H1 (cell line): Measurements from ENCODE around the gene MCEE. TPM values are rescaled to one million over a fixed set of nuclear protein-coding genes. Genes with fewer than 3 reads are reported as not detected.

Experiments
- CTCF ChIA-PET: fragments of 300-600 bp; sonication (Branson Sonifier 250); formaldehyde crosslinking; loops from one replicate; lab custom pipeline; 2021; ENCODE audit not compliant: partially characterized antibody; lab: Charles Lee
- POLR2A ChIA-PET: fragments of 300-600 bp; sonication (Branson Sonifier 250); formaldehyde crosslinking; loops from one replicate; lab custom pipeline; 2021; ENCODE audit warnings: inconsistent platforms; ENCODE audit not compliant: partially characterized antibody; lab: Charles Lee
- DNase-seq, 2 experiments: peaks; one replicate each; pipeline versions ENCODE4 v3.0.0 to v3.0.0-alpha.2; 2010 to 2022; ENCODE audit warnings: low spot score in 2 of 2, low read depth in 1 of 2, mixed read lengths in 1 of 2
- FAIRE-seq: peaks from 2 replicates; lab custom pipeline; 2011; peaks lifted over from hg19 to GRCh38; lab: Jason Lieb, UNC
- H2AFZ ChIP-seq: 2 replicates; pipeline ENCODE4 v1.8.1; 2012; ENCODE audit warnings: low read length, inconsistent platforms
- H2AK5ac ChIP-seq: 2 replicates; pipeline ENCODE4 v1.6.1; 2013; ENCODE audit warnings: low read depth, low read length
- H2BK120ac ChIP-seq: replicated peaks from 2 replicates; pipeline ENCODE3; 2013; ENCODE audit warnings: low read depth, low read length, inconsistent platforms
- H2BK12ac ChIP-seq: 2 replicates; pipeline ENCODE4 v1.6.1; 2013; ENCODE audit warnings: low read depth, low read length
- H2BK15ac ChIP-seq: 2 replicates; pipeline ENCODE4 v1.6.1; 2013; ENCODE audit warnings: low read length
- H2BK20ac ChIP-seq: 2 replicates; pipeline ENCODE4 v1.6.1; 2013; ENCODE audit warnings: low read length
- H2BK5ac ChIP-seq: 2 replicates; pipeline ENCODE4 v1.6.1; 2013; ENCODE audit warnings: low read depth, low read length
- H3K14ac ChIP-seq: 2 replicates; pipeline ENCODE4 v1.6.1; 2013; ENCODE audit warnings: inconsistent platforms; ENCODE audit not compliant: insufficient read length
- H3K18ac ChIP-seq: 2 replicates; pipeline ENCODE4 v1.6.1; 2013; ENCODE audit warnings: low read length; ENCODE audit errors: extremely low read depth
- H3K23ac ChIP-seq: 2 replicates; pipeline ENCODE4 v1.6.1; 2013; ENCODE audit warnings: inconsistent platforms; ENCODE audit not compliant: insufficient read length
- H3K23me2 ChIP-seq: 2 replicates; pipeline ENCODE4 v1.6.1; 2013; ENCODE audit warnings: low read depth, low read length
- H3K27ac ChIP-seq: 2 replicates; pipeline ENCODE4 v1.6.1; 2011; ENCODE audit warnings: low read depth, low read length, inconsistent platforms
- H3K27me3 ChIP-seq, 4 experiments: replicated peaks in 1 of 4; 1 replicate in 1 of 4; 2 replicates in 3 of 4; pipeline versions ENCODE4 v1.6.1 to v1.8.1; 2011 to 2013; ENCODE audit warnings: low read length in 3 of 4, mild to moderate bottlenecking in 3 of 4, inconsistent platforms in 2 of 4, mixed read lengths in 2 of 4, moderate library complexity in 1 of 4; ENCODE audit not compliant: control insufficient read depth in 3 of 4, insufficient read depth in 3 of 4; ENCODE audit errors: extremely low read depth in 1 of 4
- H3K36me3 ChIP-seq, 4 experiments: 2 replicates each; pipeline versions ENCODE4 v1.6.1 to v1.8.1; 2011 to 2013; ENCODE audit warnings: mild to moderate bottlenecking in 4 of 4, low read length in 3 of 4, moderate library complexity in 2 of 4, control low read depth in 1 of 4, inconsistent platforms in 1 of 4; ENCODE audit not compliant: insufficient read depth in 4 of 4, control insufficient read depth in 2 of 4
- H3K4ac ChIP-seq: replicated peaks from 2 replicates; pipeline ENCODE3; 2013; ENCODE audit warnings: low read length, low read depth, mixed read lengths, inconsistent platforms; ENCODE audit not compliant: insufficient read length
- H3K4me1 ChIP-seq, 4 experiments: replicated peaks in 1 of 4; 1 replicate in 1 of 4; 2 replicates in 3 of 4; pipeline versions ENCODE4 v1.6.1 to v1.8.1; 2011 to 2013; ENCODE audit warnings: low read length in 3 of 4, inconsistent platforms in 2 of 4, mixed read lengths in 1 of 4; ENCODE audit not compliant: insufficient read depth in 4 of 4, control insufficient read depth in 3 of 4
- H3K4me2 ChIP-seq, 2 experiments: 2 replicates each; pipeline versions ENCODE4 v1.6.1 to v1.8.1; 2011 to 2013; ENCODE audit warnings: low read depth in 2 of 2, low read length in 2 of 2, control low read depth in 1 of 2, inconsistent platforms in 1 of 2, mild to moderate bottlenecking in 1 of 2; ENCODE audit not compliant: insufficient read depth in 1 of 2
- H3K4me3 ChIP-seq, 4 experiments: fragments of 200-600, 300-600 bp in 1 of 4; sonication (generic), shearing (Covaris generic), sonication (Bioruptor Twin) in 1 of 4; 2 replicates each; pipeline versions ENCODE4 v1.5.1 to v1.8.1; 2011 to 2016; ENCODE audit warnings: low read length in 4 of 4, low read depth in 3 of 4, control low read depth in 2 of 4, inconsistent platforms in 2 of 4, mild to moderate bottlenecking in 2 of 4, mixed read lengths in 1 of 4, moderate library complexity in 1 of 4; ENCODE audit not compliant: insufficient read depth in 2 of 4; ENCODE audit errors: extremely low read depth in 1 of 4
- H3K56ac ChIP-seq: replicated peaks from 2 replicates; pipeline ENCODE3; 2013; ENCODE audit warnings: low read depth, mild to moderate bottlenecking, mixed read lengths, low read length, inconsistent platforms; ENCODE audit not compliant: insufficient read length
- H3K79me1 ChIP-seq: 2 replicates; pipeline ENCODE4 v1.6.1; 2013; ENCODE audit warnings: low read depth, low read length, control low read depth
- H3K79me2 ChIP-seq, 2 experiments: 2 replicates each; pipeline versions ENCODE4 v1.6.1 to v1.8.1; 2012 to 2013; ENCODE audit warnings: low read length in 2 of 2, mild to moderate bottlenecking in 2 of 2, inconsistent platforms in 1 of 2; ENCODE audit not compliant: insufficient read depth in 2 of 2, control insufficient read depth in 1 of 2
- H3K9ac ChIP-seq, 4 experiments: replicated peaks in 1 of 4; 1 replicate in 1 of 4; 2 replicates in 3 of 4; pipeline versions ENCODE4 v1.6.1 to v1.8.1; 2011 to 2013; ENCODE audit warnings: low read depth in 3 of 4, low read length in 3 of 4, control low read depth in 2 of 4, mild to moderate bottlenecking in 2 of 4, moderate library complexity in 2 of 4, inconsistent platforms in 1 of 4; ENCODE audit errors: extremely low read depth in 1 of 4
- H3K9me3 ChIP-seq, 2 experiments: 2 replicates each; pipeline versions ENCODE4 v1.6.1 to v1.8.1; 2012 to 2013; ENCODE audit warnings: mild to moderate bottlenecking in 2 of 2, moderate library complexity in 2 of 2, control low read depth in 1 of 2, inconsistent platforms in 1 of 2, low read depth in 1 of 2, low read length in 1 of 2, mixed read lengths in 1 of 2; ENCODE audit not compliant: insufficient read depth in 2 of 2
- H4K20me1 ChIP-seq, 2 experiments: replicated peaks in 1 of 2; 2 replicates each; pipeline versions ENCODE3 to v1.8.1; 2011 to 2013; ENCODE audit warnings: inconsistent platforms in 2 of 2, low read length in 2 of 2, mild to moderate bottlenecking in 1 of 2; ENCODE audit not compliant: insufficient read depth in 2 of 2, control insufficient read depth in 1 of 2
- H4K5ac ChIP-seq: 2 replicates; pipeline ENCODE4 v1.6.1; 2013; ENCODE audit warnings: low read length, low read depth, mixed read lengths, inconsistent platforms; ENCODE audit not compliant: insufficient read length
- H4K8ac ChIP-seq: 2 replicates; pipeline ENCODE4 v1.8.0; 2013; ENCODE audit warnings: mild to moderate bottlenecking, moderate library complexity, low read length, inconsistent platforms; ENCODE audit not compliant: insufficient read depth; ENCODE audit errors: extremely low read depth
- H4K91ac ChIP-seq: replicated peaks from 2 replicates; pipeline ENCODE3; 2013; ENCODE audit warnings: low read length, mixed read lengths, inconsistent platforms; ENCODE audit not compliant: insufficient read length
- ASH2L ChIP-seq: fragments of 200-600, 300-600 bp; sonication (generic); IDR thresholded peaks from one replicate; pipeline ENCODE4 v1.7.1; 2017; ENCODE audit warnings: low read length
- CBX5 ChIP-seq: fragments of 300-800, 300-1000 bp; sonication (generic); IDR thresholded peaks from 2 replicates; pipeline ENCODE4 v1.7.1; 2016; ENCODE audit warnings: antibody characterized with exemption, low read length, low read depth
- CTBP2 ChIP-seq: IDR thresholded peaks from 2 replicates; pipeline ENCODE4 v1.7.0; 2011; ENCODE audit warnings: borderline replicate concordance, mild to moderate bottlenecking, moderate library complexity, mixed read lengths, low read length; ENCODE audit not compliant: insufficient read depth, insufficient read length
- EGR1 ChIP-seq: IDR thresholded peaks from 2 replicates; pipeline ENCODE4 v1.6.1; 2011; ENCODE audit warnings: low read depth, low read length, borderline replicate concordance
- GABPA ChIP-seq: IDR thresholded peaks from 2 replicates; pipeline ENCODE4 v1.6.1; 2011; ENCODE audit warnings: mild to moderate bottlenecking, low read length, moderate library complexity, borderline replicate concordance; ENCODE audit not compliant: insufficient read depth
- HDAC2 ChIP-seq, 2 experiments: fragments of 300-600 bp in 1 of 2; sonication (generic) in 1 of 2; IDR thresholded peaks; 2 replicates each; pipeline ENCODE4 v1.6.1; 2011 to 2012; ENCODE audit warnings: low read depth in 2 of 2, low read length in 2 of 2, mild to moderate bottlenecking in 2 of 2, moderate library complexity in 2 of 2, borderline replicate concordance in 1 of 2, inconsistent platforms in 1 of 2
- HDAC6 ChIP-seq: IDR thresholded peaks from one replicate; pipeline ENCODE4 v1.7.1; 2012; ENCODE audit warnings: low read depth, mild to moderate bottlenecking, inconsistent platforms, low read length, moderate library complexity
- JUN ChIP-seq: IDR thresholded peaks from 2 replicates; pipeline ENCODE4 v1.6.1; 2011; ENCODE audit warnings: low read depth, mild to moderate bottlenecking, improper control_type of control experiment, low read length
- RAD21 ChIP-seq, 2 experiments: IDR thresholded peaks in 1 of 2; conservative IDR thresholded peaks in 1 of 2; 2 replicates each; pipeline ENCODE4 v1.6.1; 2011; ENCODE audit warnings: low read depth in 2 of 2, low read length in 2 of 2, improper control_type of control experiment in 1 of 2, inconsistent platforms in 1 of 2, mild to moderate bottlenecking in 1 of 2, moderate library complexity in 1 of 2
- RBBP5 ChIP-seq: IDR thresholded peaks from 2 replicates; pipeline ENCODE4 v1.7.1; 2012; ENCODE audit warnings: low read depth, mild to moderate bottlenecking, inconsistent platforms, low read length, moderate library complexity, borderline replicate concordance
- RFX5 ChIP-seq: IDR thresholded peaks from 2 replicates; pipeline ENCODE4 v1.6.1; 2011; ENCODE audit warnings: low read depth, low read length, improper control_type of control experiment, borderline replicate concordance
- SRF ChIP-seq: IDR thresholded peaks from 2 replicates; pipeline ENCODE4 v1.6.1; 2011; ENCODE audit warnings: mild to moderate bottlenecking, low read depth, low read length, moderate library complexity
- WGBS, 2 experiments: shearing (Covaris generic) in 1 of 2; methylation state at CpG; one replicate each; pipeline versions ENCODE4 v1.1.6 to v1.1.7; 2013 to 2015; ENCODE audit warnings: low lambda C conversion rate in 2 of 2, mixed read lengths in 2 of 2, inconsistent platforms in 1 of 2, low coverage in 1 of 2, missing lambda C conversion rate in 1 of 2; ENCODE audit not compliant: insufficient replicate concordance in 2 of 2, insufficient coverage in 1 of 2, insufficient read length in 1 of 2; ENCODE audit errors: extremely low coverage in 1 of 2, missing lambda C conversion rate in 1 of 2; 5-methylcytosine and 5-hydroxymethylcytosine counted together
- polyA plus RNA-seq, 7 experiments: library from polyadenylated mRNA; depleted of rRNA in 3 of 7; stranded (reverse) in 5 of 7; unstranded in 2 of 7; fragments of >200 nt in 5 of 7; fragments of 200-250 nt in 2 of 7; gene quantifications; 1 replicate in 5 of 7; 2 replicates in 1 of 7; 4 replicates in 1 of 7; pipeline versions ENCODE4 v1.2.1 to v1.2.3, GENCODE V29; 2011 to 2013; ENCODE audit warnings: missing spikeins in 2 of 7, mixed read lengths in 2 of 7
- total RNA-seq: library from RNA; stranded (reverse); fragmentation: NEBNext Ultra II Directional; extraction: Animal tissue kit (Norgen Biotek cat#: 25700); gene quantifications from 2 replicates; pipeline ENCODE4 v1.2.1, GENCODE V29; 2021
- TF ChIP-seq, protein P1 (sequence below): IDR thresholded peaks from 2 replicates; pipeline ENCODE4 v1.6.1; 2011; ENCODE audit warnings: low read length, improper control_type of control experiment

MCEE gene
- total and polyA plus RNA-seq, 2 of the 8 experiments (the other 6 are each of a cell fraction or from before 2014, with no cell fraction given) = 7.3 to 14.1 TPM

- Histone ChIP-seq H4K20me1 (no peaks in the 10 kb centered on the region), H2AFZ (no peak overlapping the region), H3K56ac (no peak overlapping the region), H4K5ac (no peak overlapping the region), H3K9ac (no peak overlapping the region), H3K14ac (no peak overlapping the region), H4K8ac (no peak overlapping the region), H3K4me1 (no peaks in the 10 kb centered on the region; a peak in 1 of 7 replicates), H3K4me2 (no peak overlapping the region), H3K18ac (no peak overlapping the region), H3K4ac (no peak overlapping the region), H2BK20ac (no peak overlapping the region), H3K79me1 (no peaks in the 10 kb centered on the region), H2AK5ac (no peak overlapping the region), H2BK12ac (no peak overlapping the region), H3K79me2 (no peaks in the 10 kb centered on the region), H4K91ac (no peak overlapping the region), H3K9me3 (no peaks in the 10 kb centered on the region), H3K4me3 (no peak overlapping the region), H3K23ac (no peak overlapping the region), H2BK120ac (no peak overlapping the region), H3K27ac (no peak overlapping the region), H3K36me3 (no peaks in the 10 kb centered on the region), H3K27me3 (no peaks in the 10 kb centered on the region; a peak in 1 of 7 replicates), H2BK15ac (no peak overlapping the region), H2BK5ac (no peak overlapping the region), H3K23me2 (no peaks in the 10 kb centered on the region)
- 87% methylated on average over 3 of the region's 3 CpGs; no CpG with 5 or more reads in 1 of the 2 experiments for whole genome bisulfite sequencing, 2 experiments
- CTCF ChIA-PET = no interaction called here
- FAIRE-seq (no peak), DNase-seq (no peak)
- POLR2A ChIA-PET = interaction anchor here (1.2 kb wide), 1 partner anchor 11 kb away, joined by 3 read pairs; no protein-coding TSS in a partner anchor
- TF ChIP-seq JUN (no peak), HDAC2 (IDR thresholded peaks at IDR 0.05; ENCODE audit: borderline replicate concordance in 1 of 2, low read depth in 2 of 2, low read length in 2 of 2) (no peak), RAD21 (IDR thresholded peaks at IDR 0.05 in 1 of 2, conservative IDR thresholded peaks at IDR 0.05 in 1 of 2; ENCODE audit: low read depth in 2 of 2, low read length in 2 of 2) (no peak), RBBP5 (no peak), SRF (no peak), HDAC6 (no peak), ASH2L (no peak), GABPA (no peak), RFX5 (no peak), CTBP2 (no peak), CBX5 (no peak), EGR1 (no peak)
- TF ChIP-seq, protein P1, sequence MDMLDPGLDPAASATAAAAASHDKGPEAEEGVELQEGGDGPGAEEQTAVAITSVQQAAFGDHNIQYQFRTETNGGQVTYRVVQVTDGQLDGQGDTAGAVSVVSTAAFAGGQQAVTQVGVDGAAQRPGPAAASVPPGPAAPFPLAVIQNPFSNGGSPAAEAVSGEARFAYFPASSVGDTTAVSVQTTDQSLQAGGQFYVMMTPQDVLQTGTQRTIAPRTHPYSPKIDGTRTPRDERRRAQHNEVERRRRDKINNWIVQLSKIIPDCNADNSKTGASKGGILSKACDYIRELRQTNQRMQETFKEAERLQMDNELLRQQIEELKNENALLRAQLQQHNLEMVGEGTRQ = no peak
These were observed 69.2 kb downstream of the MCEE start for GRCh38 chr2:71060871-71061270.
